GM21390 (cell line): ENCODE data around the gene TENM4.

Experiments used
- ATAC-seq: cut with Tn5 transposase; IDR thresholded peaks from one replicate; pipeline ENCODE4 v1.9.1; 2021; ENCODE audit not compliant: unreplicated experiment

Gene TENM4

GRCh38 chr11:78689101-78689500 lies 751.7 kb downstream of the TENM4 start:
- no peak for ATAC-seq

DNA sequence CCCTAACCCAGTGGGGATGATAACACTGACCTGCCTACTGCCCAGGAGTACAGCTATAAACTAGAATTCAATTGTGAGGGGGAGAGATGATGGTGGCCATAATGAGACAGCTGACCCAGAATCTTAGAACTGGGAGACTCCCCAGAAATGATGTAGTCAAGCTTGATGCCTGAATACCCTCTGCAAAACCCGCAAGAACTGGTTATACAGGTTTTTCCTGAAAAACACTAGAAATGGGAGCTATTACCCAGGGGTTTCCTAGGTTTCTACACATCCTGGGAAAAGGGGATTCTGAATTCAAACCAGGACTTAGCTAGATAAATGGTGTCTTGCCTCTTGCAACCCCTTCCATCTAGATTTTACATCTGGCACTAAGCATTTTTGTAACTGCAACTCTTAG lies 752.4 kb downstream of the TENM4 start:
- no peak for ATAC-seq

DNA sequence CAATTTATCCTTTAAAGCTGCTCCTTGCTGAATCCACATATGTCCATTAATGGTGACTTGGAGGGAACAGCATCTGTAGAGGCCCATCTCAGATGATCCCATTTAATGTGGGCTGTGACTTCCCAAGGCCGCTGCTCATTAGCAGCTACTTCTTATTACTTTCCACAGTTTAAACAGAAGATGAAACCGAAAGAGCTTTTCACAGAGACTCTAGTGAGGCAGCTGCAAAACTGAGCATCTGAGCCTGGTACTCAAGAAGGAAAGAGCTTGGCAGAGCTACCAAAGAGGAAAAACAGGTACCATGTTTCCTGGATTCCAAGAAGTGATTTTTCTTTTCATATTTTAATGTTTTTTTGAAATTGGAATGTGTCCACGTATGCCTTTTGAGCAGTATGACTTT lies 755.7 kb downstream of the TENM4 start:
- no peak for ATAC-seq

- ATAC-seq: no peak
Observed at GRCh38 chr11:78684377-78684776, 756.5 kb downstream of the TENM4 start.

DNA sequence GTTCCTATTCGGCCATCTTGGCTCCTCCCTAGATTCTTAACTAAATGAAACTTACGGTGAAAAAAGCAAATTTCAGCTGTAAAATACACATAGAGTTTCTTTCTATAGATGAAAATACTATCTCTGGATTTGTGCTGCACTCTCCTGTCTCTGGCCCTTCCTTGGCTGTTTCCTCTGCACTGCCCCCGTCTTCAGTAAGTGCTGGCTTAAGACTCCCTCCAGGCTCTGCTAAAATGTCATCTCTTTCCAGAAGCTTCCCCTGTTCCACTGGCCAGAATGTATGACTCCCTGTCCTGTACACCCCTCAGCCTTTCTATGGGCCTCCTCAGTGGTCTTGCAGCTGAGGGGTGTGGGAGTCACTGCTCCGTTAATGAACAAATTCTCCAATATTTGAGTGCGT lies 757.1 kb downstream of the TENM4 start:
- no peak for ATAC-seq

GRCh38 chr11:78676026-78676557 lies 764.7 kb downstream of the TENM4 start:
- ATAC-seq: no peak

- ATAC-seq: no peak
Observed at GRCh38 chr11:78672850-78673620, 767.8 kb downstream of the TENM4 start.

- ATAC-seq: no peak
Observed at GRCh38 chr11:78669249-78669648, 771.6 kb downstream of the TENM4 start.

DNA sequence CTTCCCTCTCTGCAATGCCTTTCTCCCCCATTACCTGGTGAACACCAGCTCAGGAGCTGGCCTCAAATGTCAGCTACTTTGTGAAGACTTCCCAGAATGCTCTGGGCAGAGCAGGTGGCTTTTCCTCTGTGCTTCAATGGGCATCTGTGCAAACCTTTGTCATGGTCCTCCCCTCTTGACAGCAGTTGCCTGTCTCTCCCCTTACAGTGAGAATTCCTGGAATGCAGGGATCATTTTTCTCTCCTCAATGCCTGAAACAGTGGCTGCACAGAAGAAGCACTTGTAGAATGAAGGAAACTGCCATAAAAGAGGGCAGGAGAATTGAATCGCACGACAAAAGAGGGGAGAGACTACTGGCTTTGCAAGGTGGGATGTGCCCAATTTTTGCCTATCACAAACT lies 773.4 kb downstream of the TENM4 start:
- no peak for ATAC-seq

GRCh38 chr11:78666675-78667160 lies 774.1 kb downstream of the TENM4 start:
- ATAC-seq: no peak

- ATAC-seq: no peak
Observed at GRCh38 chr11:78664636-78665035, 776.2 kb downstream of the TENM4 start.

DNA sequence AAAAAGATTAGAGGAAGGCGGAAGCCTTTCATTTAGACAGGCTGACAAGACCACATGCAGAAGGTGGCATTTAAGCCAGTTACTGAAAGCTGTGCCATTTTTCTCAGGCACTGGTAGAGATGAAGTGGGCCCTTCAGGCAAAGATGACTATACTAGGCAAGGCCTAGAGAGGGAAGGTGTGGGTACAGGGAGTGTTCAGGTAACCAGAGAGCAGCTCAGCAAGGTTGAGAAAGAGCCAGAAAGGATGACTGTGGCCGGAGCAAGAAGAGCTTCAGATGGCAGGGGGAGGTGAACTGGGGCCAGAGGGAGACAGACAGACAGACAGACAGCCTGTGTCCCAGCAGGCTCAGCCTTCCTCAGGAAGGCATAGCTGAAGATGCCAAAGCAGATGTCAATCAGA lies 778.0 kb downstream of the TENM4 start:
- no peak for ATAC-seq

DNA sequence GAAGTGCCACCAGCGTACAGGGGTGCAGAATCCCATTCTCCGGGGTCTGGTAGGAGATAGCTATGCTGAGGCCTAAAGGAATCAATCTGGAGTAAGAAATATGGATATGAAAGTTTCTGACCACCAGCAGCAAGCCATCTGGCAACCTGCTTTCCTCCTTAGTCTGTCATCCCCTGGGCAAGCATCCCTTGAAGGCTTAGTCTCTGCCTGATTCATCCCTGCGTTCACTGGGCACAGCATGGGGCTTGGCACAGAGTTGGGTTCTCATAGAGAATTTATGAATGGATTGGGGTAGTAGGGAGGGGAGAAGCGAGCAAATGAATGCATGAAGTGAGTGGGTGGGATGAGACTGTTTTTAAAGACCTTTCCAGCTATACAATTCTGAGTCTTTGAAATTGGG lies 780.4 kb downstream of the TENM4 start:
- no peak for ATAC-seq

- no peak for ATAC-seq
Observed at GRCh38 chr11:78659326-78660270, 781.2 kb downstream of the TENM4 start.

GRCh38 chr11:78657968-78658839 lies 782.6 kb downstream of the TENM4 start:
- no peak for ATAC-seq

GRCh38 chr11:78657441-78657840 lies 783.4 kb downstream of the TENM4 start:
- ATAC-seq: no peak

GRCh38 chr11:78656984-78657383 lies 783.8 kb downstream of the TENM4 start:
- no peak for ATAC-seq

GRCh38 chr11:78656327-78656726 lies 784.5 kb downstream of the TENM4 start:
- ATAC-seq: no peak

DNA sequence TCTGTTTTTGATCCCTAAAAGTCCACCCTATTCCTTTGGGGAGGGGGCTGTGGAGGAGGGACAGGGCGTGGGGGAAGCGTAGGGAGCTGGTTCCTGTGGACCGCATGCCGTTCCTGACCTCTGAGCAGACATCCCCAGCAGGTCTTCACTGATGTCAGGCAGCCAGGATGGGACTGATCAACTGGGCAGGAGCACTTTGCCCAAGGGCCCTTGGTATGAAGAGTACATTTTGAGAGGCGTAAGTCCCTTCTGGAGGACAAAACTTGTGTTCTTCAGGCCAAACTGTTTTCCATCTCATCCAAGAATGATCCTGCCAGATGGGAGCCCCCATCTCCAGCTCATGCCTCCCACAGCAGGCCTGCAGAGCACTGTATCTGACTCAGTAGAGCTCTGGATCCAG lies 785.3 kb downstream of the TENM4 start:
- ATAC-seq: no peak

DNA sequence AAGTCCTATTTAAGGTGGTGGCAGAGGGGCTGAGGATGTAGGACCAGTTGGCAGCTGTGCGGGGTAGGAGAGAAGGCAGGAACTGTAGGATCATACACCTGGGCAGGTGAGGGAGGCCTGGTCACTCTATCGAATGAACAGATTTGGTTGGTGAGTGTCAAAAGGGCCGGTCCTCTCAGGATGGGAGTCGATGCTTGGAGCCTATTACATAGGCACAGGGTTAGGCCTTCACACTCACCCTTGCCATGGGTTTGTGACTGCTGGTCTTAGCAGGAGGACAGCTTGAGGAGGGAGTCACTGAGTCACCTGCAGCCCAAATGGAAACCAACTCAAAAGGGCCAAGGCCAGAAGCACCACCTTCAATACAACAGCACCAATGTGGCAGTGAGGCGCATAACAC lies 786.0 kb downstream of the TENM4 start:
- no peak for ATAC-seq

GRCh38 chr11:78654071-78654470 lies 786.8 kb downstream of the TENM4 start:
- no peak for ATAC-seq
